HG03066 (cell line): Measurements from ENCODE around the gene CLCN3.
"Not testable (repeated sequence)": the region's sequence is repeated elsewhere in the genome, so short reads cannot be mapped to it uniquely, and the experiment has no call there.

Experiments used
- ATAC-seq: cut with Tn5 transposase; IDR thresholded peaks from one replicate; pipeline ENCODE4 v1.9.1; 2021; ENCODE audit warnings: low read depth; ENCODE audit not compliant: unreplicated experiment

CLCN3 gene

DNA sequence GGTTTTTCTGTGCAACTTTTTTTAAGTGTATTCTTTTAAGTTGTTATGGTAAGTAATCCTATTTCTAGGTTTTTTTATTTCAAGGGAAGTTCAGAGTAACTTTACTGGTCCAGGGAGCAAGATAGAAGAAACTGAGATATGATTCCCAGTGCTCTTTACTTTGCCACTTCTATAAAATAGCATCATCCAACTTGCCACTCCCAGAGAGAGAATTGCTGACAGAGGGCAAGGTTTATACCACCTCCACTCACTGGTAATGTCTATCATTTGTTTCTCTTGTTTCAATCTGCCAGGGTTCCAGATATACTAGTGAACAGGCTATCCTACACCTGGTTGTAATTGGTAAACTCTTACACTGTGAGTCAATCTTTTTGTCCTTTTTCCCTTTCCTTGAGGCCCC is 3.5 kb upstream of the CLCN3 start:
- no peak for ATAC-seq

DNA sequence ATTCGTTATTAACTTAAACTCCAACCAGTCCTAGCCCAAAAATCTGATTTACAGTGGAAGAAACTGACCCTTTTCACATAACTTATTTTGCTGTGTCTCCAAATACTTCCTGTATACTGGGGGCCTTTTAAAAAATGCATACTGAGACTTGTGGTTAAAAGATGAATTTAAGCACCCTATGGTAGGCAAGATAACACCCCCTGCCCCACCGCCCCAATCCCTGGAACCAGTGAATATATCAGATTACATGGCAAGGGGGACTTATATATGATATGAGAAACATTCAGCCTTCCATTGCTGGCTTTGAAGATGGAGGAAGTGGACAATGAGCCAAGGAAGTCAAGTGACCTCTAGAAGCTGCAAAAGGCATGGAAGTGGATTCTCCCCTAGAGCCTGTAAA is 3.1 kb upstream of the CLCN3 start:
- ATAC-seq, result no peak

DNA sequence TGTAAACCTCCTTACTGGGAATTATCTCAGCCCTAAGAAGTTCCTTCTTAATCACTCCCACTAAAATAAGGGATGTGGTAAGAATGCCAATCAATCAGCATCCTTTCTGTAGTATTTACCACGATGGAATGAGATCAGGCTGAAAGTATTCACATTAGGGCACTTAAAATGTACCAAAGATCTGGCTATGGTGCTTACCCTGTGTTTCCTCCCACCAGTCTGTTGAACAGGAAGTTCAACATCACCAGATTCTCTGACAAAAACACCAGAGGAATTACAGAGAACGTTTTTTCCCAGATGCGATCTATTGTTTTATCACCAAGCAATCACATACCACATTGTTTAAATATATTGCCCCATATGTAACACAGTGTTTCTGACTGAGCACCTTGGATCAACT is 2.1 kb upstream of the CLCN3 start:
- no peak for ATAC-seq

DNA sequence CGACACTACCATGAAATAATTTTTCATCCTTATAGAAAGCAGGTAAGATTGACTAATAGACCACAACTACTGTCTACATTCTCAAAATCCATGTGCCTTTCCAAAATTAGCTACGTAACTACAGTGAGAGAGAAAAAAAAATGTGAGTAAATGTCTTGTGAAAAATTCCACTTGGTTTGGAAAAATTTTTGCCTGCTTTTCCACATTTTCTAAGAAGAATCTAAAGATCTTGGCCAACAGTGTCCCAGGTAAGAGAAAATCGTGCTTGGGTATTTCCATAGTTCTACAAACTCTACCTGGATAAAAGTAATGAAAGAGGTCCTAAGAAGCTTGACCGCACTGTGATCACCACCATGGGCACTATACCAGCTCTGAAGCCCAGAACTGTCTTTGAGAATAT is 1.4 kb upstream of the CLCN3 start:
- ATAC-seq, result no peak

DNA sequence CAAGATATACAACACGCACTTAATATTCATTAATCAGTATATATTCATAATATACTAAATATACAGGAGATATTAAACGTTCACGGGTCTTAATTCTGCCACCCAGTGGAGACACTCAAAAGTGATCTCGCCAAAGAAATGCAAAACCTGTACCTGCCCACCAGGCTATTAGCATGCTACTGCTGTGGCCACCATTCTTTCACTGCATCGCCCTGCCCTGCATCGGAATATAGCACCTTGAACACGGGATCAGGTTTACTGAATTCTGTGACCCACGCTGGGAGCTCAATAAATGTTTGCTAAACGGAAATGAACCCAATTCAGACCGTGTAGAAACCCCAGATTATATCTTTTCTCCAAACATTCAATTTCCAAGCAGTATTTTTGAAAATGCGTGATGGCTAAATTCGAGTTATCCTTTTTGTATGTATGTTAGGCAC is 840 bp upstream of the CLCN3 start:
- peak; percentile 43 for ATAC-seq

DNA sequence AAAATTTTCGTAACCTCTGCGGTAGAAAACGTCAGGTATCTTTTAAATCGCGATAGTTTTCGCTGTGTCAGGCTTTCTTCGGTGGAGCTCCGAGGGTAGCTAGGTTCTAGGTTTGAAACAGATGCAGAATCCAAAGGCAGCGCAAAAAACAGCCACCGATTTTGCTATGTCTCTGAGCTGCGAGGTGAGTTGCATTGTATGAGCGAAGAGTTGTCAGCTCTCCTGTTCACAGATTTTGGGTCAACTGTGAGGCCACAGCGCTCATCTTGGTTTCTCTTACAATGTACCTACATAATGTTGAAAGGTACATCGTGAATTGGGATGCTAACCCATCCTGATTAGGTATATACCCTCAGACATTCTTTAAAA is 486 bp downstream of the CLCN3 start:
- peak; percentile 1 for ATAC-seq

DNA sequence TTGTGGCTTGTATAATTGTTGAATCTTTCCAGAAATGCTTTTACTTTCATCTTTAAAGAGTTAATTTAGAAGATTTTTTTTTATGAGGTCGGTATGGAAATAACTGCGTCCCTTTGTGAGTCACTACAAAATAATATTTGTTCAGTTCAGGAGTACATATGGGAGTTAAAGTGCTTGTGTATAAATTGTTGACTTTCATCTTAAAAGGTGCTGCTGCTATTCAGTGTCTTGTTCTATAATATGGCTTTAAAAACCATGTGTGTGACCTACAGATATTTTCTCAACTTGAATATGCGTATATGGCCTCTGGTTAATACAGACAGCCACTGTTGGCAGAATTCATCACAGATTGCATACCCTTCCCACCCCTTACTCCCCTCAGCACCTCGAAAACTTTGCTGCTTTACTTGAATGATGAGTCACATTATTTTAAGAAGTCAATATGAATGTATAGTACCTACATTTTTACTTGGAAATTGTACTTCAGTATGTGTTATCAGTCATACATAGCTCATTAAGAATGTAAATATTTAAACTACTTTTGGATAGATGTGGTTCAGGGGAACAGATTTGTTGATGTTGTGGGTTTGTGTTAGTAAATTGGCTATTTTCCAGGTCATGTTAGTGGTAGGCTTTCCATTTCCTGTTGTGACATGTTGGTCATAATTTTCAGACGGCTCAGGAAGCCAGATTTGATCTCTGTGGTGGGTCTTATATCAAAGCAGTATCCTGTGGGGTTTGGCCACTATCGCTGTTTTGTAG is 1.5 kb downstream of the CLCN3 start:
- no peak for ATAC-seq

DNA sequence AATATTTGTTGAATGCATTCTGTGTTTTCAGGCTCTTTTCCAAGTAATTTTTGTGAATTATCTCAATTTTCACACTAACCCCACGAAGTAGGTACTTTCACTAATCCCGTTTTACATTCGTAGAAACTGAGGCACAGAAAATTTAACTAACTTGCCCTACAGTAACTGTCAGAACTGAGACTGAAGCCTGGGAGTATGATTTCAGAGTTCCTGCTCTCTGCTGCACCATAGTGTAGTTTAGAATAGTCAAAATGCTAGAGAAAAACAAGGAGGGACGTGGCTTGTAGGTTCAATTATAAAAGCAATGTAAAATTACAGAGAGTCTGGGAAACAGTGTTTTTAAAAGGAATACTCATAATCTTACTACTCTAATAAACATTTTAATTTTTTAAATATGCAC is 2.2 kb downstream of the CLCN3 start:
- no peak for ATAC-seq

DNA sequence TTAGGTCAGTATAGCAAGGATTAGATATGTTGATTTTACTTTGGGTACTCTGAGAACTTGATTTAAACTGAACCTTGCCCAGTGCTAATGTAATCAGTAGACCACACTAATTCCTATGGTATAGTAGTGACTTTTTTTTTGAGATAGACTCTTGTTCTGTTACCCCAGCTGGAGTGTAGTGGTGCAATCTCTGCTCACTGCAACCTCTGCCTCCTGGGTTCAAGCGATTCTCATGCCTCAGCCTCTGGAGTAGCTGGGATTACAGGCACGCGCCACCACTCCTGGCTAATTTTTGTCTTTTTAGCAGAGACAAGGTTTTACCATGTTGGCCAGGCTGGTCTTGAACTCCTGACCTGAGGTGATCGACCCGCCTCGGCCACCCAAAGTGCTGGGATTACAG is 3.6 kb downstream of the CLCN3 start:
- ATAC-seq, result not testable (repeated sequence)

DNA sequence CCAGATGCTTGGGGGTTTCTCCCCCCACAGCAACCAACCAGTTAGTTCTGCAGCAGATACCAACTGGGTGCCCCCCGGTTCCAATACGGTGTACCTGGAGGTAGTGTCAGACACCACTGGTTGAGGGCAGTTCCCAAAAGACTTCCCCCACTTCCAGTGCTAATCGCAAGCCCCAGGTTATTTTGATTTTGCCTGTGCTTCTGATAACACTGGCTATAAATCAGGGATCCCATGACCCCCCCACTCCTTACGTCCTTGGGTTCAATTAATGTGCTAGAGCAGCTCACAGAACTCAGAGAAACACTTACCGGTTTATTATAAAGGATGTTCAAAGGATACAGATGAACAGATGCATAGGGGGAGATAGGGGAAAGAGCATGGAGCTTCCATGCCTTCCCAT is 5.5 kb downstream of the CLCN3 start:
- no peak for ATAC-seq

DNA sequence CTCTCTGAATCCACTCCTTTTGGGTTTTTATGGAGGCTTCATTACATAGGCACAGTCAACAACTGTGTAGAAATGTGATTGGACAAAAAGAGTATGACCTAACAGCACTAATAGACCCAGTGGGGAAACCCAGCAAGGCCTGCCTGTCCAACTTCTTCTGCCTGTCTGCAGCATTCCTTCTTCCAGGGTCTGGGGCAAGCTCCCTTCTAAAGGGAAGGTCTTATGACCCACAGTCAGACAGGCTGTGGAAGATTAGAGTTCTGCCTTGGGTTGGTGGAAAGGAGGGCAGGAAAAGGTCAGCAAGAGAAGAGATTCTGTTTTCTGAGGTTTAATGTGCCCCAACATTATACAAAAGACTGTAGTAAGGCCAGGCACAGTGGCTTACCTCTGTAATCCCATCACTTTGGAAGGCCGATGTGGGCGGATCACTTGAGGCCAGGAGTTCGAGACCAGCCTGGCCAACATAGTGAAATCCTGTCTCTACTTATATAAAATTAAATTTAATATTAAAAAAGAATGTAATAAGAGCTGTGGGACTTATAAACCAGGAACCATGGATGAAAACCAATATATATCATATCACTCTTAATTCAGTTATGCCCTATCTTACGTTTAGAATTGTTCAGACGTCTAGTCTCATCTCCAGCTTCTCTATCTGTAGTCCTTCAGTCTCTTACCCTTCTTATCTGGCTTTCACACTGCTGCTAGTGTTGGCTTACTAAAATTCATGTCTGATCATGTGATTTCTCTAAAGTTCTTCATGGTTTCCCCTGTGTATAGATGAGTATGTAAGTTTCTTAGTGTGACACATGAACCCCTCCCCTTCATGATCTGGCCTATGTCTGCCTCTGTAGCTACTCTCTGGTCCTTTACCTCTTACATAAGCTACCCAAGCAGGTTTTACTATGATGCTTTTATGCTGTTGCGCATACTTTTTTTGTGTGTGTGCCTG is 6.2 kb downstream of the CLCN3 start:
- ATAC-seq, result no peak

DNA sequence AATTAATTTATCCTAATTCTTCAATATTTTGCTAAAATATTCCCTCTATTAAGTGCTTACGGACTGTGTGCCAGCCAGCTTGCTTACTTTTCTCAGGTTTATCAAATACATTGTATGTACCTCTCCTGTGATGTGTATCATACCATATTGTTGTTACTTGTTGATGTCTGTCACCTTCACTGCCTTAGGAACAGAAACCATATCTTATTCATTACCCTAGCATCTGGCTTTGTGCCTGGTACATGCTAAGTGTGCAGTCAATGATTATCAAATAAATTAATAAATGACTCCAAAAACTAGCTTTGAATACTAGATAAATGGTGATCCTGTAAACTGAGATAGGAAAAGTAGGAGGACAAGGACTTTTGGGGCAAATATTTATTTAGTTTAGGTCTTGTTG is 6.9 kb downstream of the CLCN3 start:
- no peak for ATAC-seq

DNA sequence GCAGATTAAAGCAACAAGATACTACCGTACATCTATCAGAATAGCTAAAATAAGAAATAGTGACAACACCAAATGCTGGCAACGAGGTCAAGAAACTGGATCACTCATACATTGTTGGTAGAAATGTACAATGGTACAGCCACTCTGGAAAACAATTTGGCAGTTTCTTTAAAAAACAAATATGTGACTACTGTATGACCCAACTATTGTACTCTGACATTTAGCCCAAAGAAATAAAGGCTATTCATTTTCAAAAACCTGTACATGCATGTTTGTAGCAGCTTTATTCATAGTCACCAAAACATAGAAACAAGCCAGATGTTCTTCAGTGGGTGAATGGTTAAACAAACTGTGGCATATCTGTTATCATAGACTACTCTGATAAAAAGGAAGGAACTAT is 8.2 kb downstream of the CLCN3 start:
- ATAC-seq, result no peak

DNA sequence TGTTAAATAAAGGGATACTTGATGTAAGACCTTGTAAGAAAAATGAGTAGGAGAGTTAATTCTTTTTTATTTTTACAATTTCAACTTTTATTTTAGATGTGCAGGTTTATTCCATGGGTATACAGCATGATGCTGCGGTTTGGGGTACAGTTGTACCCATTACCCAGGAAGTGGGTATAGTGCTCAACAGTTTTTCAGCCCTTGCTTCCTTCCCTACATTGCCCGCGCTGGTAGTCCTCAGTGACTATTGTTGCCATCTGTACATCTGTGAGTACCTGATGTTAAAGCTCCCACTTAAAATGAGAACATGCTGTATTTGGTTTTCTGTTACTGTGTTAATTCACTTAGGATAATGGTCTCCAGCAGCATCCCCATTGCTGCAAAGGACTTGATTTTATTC is 9.7 kb downstream of the CLCN3 start:
- no peak for ATAC-seq

DNA sequence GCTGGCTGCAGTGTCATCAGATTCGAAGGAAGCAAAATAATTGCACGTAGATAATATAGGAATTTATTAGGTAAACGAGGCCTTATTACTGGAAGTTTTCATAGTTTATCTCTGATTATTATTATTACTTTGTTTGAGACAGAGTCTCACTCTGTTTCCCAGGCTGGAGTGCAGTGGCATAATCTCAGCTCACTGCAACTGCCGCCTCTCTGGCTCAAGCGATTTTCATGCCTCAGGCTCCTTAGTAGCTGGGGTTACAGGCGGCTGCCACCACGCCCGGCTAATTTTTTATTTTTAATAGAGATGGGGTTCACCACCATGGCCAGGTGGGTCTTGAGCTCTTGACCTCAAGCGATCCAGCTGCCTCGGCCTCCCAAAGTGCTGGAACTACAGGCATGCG is 12.5 kb downstream of the CLCN3 start:
- ATAC-seq, result no peak

DNA sequence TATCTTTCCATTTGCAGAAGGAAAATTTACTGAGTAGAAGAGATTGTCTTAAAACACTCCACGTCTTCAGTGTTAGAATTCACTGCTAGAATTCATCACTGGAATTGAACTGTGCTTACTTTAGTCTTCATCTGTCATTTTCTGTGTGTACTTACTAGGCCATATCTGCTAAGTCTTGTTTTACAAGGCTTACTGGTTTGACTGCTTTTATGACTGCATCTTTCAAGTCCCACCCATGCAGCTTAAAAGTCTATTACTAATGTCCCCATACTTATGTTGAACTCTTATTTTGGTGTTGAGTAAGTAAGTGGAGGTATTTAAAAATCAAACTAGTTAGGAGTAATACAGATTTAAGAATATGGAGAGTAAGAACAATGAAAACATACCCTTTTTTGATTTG is 14.6 kb downstream of the CLCN3 start:
- ATAC-seq, result no peak

DNA sequence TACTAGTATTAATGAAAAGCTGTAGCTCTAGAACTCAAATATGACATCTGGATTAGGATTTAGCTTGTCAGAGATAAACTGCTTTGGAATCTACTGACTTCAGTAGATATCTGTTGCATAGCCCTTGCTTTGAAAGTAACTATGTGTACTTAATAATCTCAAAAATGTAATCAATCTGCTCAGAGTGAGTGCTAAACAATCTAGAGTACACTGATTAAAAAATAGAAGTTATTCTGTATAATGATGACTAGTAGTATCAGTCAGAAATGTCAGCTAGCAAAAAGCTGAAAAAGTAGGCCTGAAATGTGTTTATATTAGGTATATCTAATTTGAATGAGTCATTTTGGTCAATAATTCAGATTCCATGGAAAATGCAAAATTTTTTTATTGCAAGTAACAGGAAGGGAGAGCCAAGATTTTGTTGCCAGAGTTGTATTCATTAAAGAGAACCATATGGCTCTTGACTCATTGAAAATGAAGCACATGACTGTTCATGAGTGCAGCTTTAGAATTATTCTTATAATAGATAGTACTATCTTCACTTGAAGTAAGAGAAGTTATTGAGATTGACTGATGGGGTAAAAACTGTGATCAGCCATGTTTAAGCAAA is 20.0 kb downstream of the CLCN3 start:
- ATAC-seq, result no peak

DNA sequence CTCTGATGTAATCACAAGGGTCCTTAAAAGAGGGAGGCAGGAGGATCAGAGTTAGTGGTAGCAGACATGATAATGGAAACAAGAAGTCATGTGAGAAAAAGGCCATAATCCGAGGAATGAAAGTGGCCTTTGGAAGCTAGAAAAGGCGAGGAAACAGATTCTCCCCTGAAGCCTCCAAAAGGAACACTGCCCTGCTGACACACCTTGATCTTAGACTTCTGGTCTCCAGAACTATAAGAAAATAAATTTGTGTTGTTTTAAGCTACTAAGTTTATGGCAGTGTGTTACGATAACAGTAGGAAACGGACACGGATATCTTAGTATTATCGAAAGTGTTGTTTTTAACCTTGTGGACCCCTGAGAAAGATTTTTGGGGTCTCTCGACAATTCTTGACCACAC is 24.4 kb downstream of the CLCN3 start:
- ATAC-seq, result no peak

DNA sequence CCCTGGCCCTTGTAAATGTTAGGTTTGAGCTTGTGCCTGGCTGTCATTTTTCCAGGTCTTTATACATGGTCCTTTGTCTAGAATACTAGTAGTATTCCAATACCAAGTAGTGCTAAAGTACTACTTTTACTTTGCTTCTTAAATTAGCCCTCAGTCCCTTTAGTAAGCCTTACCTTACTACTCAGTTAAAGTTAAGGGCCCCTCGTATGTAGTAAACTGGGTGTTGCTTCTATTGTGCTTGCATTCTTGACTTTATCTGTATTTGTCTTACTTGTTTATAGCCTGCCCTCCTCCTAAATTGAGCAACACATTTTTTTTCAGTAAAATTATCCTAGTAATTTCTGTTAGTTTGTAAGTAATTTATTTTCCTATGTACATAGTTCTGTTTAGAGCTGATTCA is 25.2 kb downstream of the CLCN3 start:
- ATAC-seq, result no peak

DNA sequence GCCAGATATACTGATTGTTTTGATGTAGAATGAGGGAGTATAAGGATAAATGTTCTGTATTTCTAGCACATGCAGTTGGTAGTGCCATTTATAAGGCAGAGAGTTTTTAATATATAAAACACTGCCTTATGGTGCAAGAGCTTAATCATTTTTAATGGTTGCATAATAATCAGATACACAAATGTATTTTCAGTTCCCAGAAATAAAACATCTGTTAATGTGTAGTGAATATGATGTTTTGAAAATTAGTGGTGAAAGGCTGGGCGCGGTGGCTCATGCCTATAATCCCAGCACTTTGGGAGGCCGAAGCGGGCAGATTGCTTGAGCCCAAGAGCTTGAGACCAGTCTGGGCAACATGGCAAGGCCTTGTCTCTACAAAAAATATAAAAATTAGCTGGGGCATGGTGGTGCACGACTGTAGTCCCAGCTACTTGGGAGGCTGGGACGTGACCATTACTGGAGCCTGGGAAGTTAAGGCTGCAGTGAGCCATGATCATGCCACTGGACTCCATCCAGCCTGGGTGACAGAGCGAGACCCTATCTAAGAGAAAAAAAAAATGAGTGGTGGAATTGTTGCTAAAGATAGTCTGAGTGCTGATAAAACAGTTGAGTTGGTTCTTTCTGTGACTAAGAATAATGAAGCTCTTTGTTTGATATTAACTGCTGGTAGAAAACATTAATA is 29.3 kb downstream of the CLCN3 start:
- ATAC-seq, result no peak
